SK-N-SH treated with all-trans-retinoic acid at 6 μM for 48 hours (cell line): ENCODE measurements around the gene SAPCD1.

ENCODE experiments used
- BACH2 ChIP-seq: fragments of 250-450 bp; sonication (Bioruptor Pico); IDR thresholded peaks from 2 replicates; pipeline ENCODE4 v1.9.0; 2021; ENCODE audit warnings: mild to moderate bottlenecking, borderline replicate concordance
- ISL1 ChIP-seq: fragments of 250-450 bp; sonication (Bioruptor Pico); IDR thresholded peaks from 2 replicates; pipeline ENCODE4 v2.1.2; 2022; ENCODE audit warnings: mild to moderate bottlenecking, moderate library complexity
- OSR1 ChIP-seq: fragments of 250-450 bp; sonication (Bioruptor Pico); IDR thresholded peaks from 2 replicates; pipeline ENCODE4 v1.8.0; 2022; ENCODE audit warnings: moderate library complexity, mild to moderate bottlenecking, inconsistent platforms
- PPARA ChIP-seq: fragments of 250-450 bp; sonication (Bioruptor Pico); IDR thresholded peaks from 2 replicates; pipeline ENCODE4 v1.5.0; 2020; ENCODE audit warnings: mild to moderate bottlenecking, borderline replicate concordance
- RARB ChIP-seq: fragments of 250-450 bp; sonication (Bioruptor Pico); IDR thresholded peaks from 2 replicates; pipeline ENCODE4 v1.8.0; 2021; ENCODE audit warnings: mild to moderate bottlenecking, moderate library complexity
- TOX ChIP-seq: fragments of 250-450 bp; sonication (Bioruptor Pico); IDR thresholded peaks from 2 replicates; pipeline ENCODE4 v1.8.0; 2021; ENCODE audit warnings: mild to moderate bottlenecking, moderate library complexity, borderline replicate concordance
- TSHZ2 ChIP-seq: fragments of 250-450 bp; sonication (Bioruptor Pico); IDR thresholded peaks from 2 replicates; pipeline ENCODE4 v1.5.0; 2020; ENCODE audit warnings: mild to moderate bottlenecking, moderate library complexity
- ZC3H10 ChIP-seq: fragments of 250-450 bp; sonication (Bioruptor Pico); IDR thresholded peaks from 2 replicates; pipeline ENCODE4 v1.5.1; 2021; ENCODE audit warnings: mild to moderate bottlenecking, moderate library complexity
- ZFP3 ChIP-seq: fragments of 250-450 bp; sonication (Bioruptor Pico); IDR thresholded peaks from 2 replicates; pipeline ENCODE4 v1.5.0; 2020; ENCODE audit warnings: mild to moderate bottlenecking, moderate library complexity
- ZNF565 ChIP-seq: fragments of 450-650 bp; formaldehyde crosslinking; conservative IDR thresholded peaks from 2 replicates; pipeline ENCODE4 v1.5.0; 2020; ENCODE audit warnings: low read depth, mild to moderate bottlenecking, moderate library complexity
- TF ChIP-seq, protein P1 (sequence below): fragments of 250-450 bp; sonication (Bioruptor Pico); IDR thresholded peaks from 2 replicates; pipeline ENCODE4 v1.8.0; 2020; ENCODE audit warnings: mild to moderate bottlenecking, moderate library complexity, borderline replicate concordance
- TF ChIP-seq, protein P2 (sequence below): fragments of 250-450 bp; sonication (Bioruptor Pico); IDR thresholded peaks from 2 replicates; pipeline ENCODE4 v1.5.1; 2020; ENCODE audit warnings: low read depth, mild to moderate bottlenecking, moderate library complexity

- TF ChIP-seq PPARA (CRISPR knock-in tag) (no peak), ISL1 (CRISPR knock-in tag) (no peak), RARB (CRISPR knock-in tag) (no peak), OSR1 (CRISPR knock-in tag) (no peak), ZFP3 (CRISPR knock-in tag) (no peak), ZNF565 (CRISPR knock-in tag) (no peak), ZC3H10 (CRISPR knock-in tag) (no peak), TSHZ2 (no peak), TOX (CRISPR knock-in tag) (no peak), BACH2 (CRISPR knock-in tag) (no peak)
- TF ChIP-seq, protein P1, sequence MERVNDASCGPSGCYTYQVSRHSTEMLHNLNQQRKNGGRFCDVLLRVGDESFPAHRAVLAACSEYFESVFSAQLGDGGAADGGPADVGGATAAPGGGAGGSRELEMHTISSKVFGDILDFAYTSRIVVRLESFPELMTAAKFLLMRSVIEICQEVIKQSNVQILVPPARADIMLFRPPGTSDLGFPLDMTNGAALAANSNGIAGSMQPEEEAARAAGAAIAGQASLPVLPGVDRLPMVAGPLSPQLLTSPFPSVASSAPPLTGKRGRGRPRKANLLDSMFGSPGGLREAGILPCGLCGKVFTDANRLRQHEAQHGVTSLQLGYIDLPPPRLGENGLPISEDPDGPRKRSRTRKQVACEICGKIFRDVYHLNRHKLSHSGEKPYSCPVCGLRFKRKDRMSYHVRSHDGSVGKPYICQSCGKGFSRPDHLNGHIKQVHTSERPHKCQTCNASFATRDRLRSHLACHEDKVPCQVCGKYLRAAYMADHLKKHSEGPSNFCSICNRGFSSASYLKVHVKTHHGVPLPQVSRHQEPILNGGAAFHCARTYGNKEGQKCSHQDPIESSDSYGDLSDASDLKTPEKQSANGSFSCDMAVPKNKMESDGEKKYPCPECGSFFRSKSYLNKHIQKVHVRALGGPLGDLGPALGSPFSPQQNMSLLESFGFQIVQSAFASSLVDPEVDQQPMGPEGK (CRISPR knock-in tag) = no peak
- TF ChIP-seq, protein P2, sequence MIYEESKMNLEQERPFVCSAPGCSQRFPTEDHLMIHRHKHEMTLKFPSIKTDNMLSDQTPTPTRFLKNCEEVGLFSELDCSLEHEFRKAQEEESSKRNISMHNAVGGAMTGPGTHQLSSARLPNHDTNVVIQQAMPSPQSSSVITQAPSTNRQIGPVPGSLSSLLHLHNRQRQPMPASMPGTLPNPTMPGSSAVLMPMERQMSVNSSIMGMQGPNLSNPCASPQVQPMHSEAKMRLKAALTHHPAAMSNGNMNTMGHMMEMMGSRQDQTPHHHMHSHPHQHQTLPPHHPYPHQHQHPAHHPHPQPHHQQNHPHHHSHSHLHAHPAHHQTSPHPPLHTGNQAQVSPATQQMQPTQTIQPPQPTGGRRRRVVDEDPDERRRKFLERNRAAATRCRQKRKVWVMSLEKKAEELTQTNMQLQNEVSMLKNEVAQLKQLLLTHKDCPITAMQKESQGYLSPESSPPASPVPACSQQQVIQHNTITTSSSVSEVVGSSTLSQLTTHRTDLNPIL = no peak
Observed at GRCh38 chr6:31749301-31750036, 13.0 kb upstream of the SAPCD1 start.
